Testis (tissue), 3 donors: ENCODE results near the gene ANO6. TPM values are rescaled to one million over a fixed set of nuclear protein-coding genes. Genes with fewer than 3 reads are reported as not detected.
A peak's percentile ranks its signal among the peaks of the same experiment; 100 is the strongest.
"Not testable (repeated sequence)": the region's sequence is repeated elsewhere in the genome, so short reads cannot be mapped to it uniquely, and the experiment has no call there.

ENCODE experiments used
- DNase-seq: peaks from one replicate; pipeline ENCODE4 v3.0.0-alpha.2; 2019
- H3K27ac ChIP-seq, 2 donors: fragments of 200-600 bp; sonication (generic); one replicate each; pipeline ENCODE4 v1.5.1; 2019
- H3K27me3 ChIP-seq: fragments of 200-600 bp; sonication (generic); one replicate; pipeline ENCODE4 v1.5.1; 2019
- H3K36me3 ChIP-seq: fragments of 200-600 bp; sonication (generic); one replicate; pipeline ENCODE4 v1.5.1; 2017; ENCODE audit warnings: low read depth; ENCODE audit errors: missing control alignments
- H3K4me1 ChIP-seq: fragments of 200-600 bp; sonication (generic); one replicate; pipeline ENCODE4 v1.5.1; 2019
- H3K4me3 ChIP-seq, 2 donors: fragments of 200-600 bp; sonication (generic); one replicate each; pipeline ENCODE4 v1.5.1; 2017 to 2019
- H3K9me3 ChIP-seq: fragments of 200-600 bp; sonication (generic); one replicate; pipeline ENCODE4 v1.5.1; 2017
- POLR2A ChIP-seq: fragments of 450-650 bp; IDR thresholded peaks from one replicate; pipeline ENCODE4 v1.6.1; 2017; ENCODE audit warnings: antibody characterized with exemption, mild to moderate bottlenecking, moderate library complexity
- WGBS, 2 donors: methylation state at CpG; one replicate each; pipeline ENCODE4 v1.1.5; 2018; 5-methylcytosine and 5-hydroxymethylcytosine counted together
- intact Hi-C: fragments of 100-400 bp; cut with DNase I; formaldehyde crosslinking; loops from one replicate; pipeline ENCODE4 v1.15.1; 2023; ENCODE audit warnings: low total_unique reads
- polyA plus RNA-seq: library from polyadenylated mRNA; stranded (reverse); fragments of 350-450 nt; fragmentation: Illumina TruSeq; extraction: RNeasy Lipid Tissue Mini Kit (QIAGEN cat#74804); gene quantifications from one replicate; pipeline ENCODE4 v1.2.3, GENCODE V29; 2014; ENCODE audit warnings: low read depth, low replicate concordance; ENCODE audit not compliant: insufficient read depth
- total RNA-seq, 2 donors: library from RNA; depleted of rRNA; stranded (reverse); fragments of >200 nt; gene quantifications; one replicate each; pipeline ENCODE4 v1.2.3, GENCODE V29; 2016
- TF ChIP-seq, protein P1 (sequence below), 3 experiments: fragments of 450-650 bp in 2 of 3; fragments of 200-600 bp in 1 of 3; sonication (generic) in 1 of 3; IDR thresholded peaks; one replicate each; pipeline ENCODE4 v1.5.1; 2016 to 2019; ENCODE audit warnings: antibody characterized with exemption in 3 of 3, mild to moderate bottlenecking in 2 of 3, moderate library complexity in 1 of 3

The ANO6 gene
- total and polyA plus RNA-seq, 3 donors from 2014 or later = 33.1 to 75.7 (median 58.0) TPM

DNA sequence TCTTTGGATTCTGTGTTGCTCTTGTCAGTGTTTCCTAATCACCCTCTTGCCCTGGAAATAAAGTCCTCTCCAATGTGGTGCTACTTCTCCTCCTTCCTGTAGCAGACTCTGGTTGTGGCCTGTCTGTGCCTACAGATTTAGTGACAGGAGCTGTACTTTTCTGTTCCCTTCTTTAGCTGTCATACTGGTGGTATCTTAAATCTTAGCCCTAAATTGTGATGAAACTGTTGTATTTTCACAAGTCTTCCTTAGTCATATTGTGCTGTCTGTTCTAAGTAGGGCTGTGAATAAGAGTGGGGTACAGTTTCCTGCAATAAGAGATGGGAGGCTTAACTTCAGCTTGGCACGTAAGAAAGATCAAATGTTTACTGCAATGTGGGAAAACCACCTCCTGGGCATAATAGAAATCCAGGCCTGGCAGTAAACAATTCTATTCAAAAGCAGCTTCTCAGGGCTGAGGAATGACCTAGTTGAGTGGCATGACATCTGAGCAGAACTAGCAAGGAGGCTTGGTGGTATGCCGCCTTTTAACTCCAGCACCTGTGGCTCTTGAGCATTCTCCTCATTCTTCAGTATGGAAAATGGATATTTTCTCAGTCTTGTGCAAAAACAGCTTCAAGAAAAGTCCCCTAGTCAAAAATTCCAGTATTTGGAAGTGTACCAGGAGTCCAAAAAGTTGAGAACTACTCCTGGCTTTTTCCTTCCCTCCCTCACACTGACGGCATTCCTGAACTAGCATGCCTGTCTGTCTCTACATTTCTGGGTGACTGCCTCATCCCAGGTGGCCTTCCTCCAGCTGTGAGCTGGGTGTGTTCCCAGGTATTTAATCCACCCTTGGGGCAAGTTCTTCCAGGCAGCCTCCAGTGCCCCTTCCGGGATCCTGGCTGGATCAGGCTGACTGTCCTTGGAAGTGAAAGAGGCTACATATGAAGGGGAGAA is 19.5 kb downstream of the ANO6 start:
- H3K27me3 ChIP-seq = no peaks in the 10 kb centered on the region
- H3K36me3 ChIP-seq = no peaks in the 10 kb centered on the region
- WGBS, 2 donors = 38 to 56% methylated on average over 4 of the region's 4 CpGs
- DNase-seq = no peak
- intact Hi-C loops = no loop called here
- H3K4me3 ChIP-seq = no peak overlapping the region
- H3K9me3 ChIP-seq = no peaks in the 10 kb centered on the region
- peaks cover 27% of the 10 kb centered on the region for H3K4me1 ChIP-seq
- peak overlapping the region; percentile 15 to 87 for H3K27ac ChIP-seq
- TF ChIP-seq, protein P1, sequence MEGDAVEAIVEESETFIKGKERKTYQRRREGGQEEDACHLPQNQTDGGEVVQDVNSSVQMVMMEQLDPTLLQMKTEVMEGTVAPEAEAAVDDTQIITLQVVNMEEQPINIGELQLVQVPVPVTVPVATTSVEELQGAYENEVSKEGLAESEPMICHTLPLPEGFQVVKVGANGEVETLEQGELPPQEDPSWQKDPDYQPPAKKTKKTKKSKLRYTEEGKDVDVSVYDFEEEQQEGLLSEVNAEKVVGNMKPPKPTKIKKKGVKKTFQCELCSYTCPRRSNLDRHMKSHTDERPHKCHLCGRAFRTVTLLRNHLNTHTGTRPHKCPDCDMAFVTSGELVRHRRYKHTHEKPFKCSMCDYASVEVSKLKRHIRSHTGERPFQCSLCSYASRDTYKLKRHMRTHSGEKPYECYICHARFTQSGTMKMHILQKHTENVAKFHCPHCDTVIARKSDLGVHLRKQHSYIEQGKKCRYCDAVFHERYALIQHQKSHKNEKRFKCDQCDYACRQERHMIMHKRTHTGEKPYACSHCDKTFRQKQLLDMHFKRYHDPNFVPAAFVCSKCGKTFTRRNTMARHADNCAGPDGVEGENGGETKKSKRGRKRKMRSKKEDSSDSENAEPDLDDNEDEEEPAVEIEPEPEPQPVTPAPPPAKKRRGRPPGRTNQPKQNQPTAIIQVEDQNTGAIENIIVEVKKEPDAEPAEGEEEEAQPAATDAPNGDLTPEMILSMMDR (IDR thresholded peaks at IDR 0.05) = no peak
- no peak for TF ChIP-seq POLR2A

DNA sequence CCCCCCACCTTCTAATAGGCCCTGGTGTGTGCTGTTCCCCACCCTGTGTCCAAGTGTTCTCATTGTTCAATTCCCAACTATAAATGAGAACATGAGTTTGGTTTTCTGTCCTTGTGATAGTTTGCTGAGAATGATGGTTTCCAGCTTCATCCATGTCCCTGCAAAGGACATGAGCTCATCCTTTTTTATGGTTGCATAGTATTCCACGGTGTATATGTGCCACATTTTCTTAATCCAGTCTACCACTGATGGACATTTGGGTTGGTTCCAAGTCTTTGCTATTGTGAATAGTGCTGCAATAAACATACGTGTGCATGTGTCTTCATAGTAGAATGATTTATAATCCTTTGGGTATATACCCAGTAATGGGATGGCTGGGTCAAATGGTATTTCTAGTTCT is 20.5 kb downstream of the ANO6 start:
- H3K36me3 ChIP-seq, DNase-seq, H3K9me3 ChIP-seq, intact Hi-C loops, H3K27ac ChIP-seq, H3K27me3 ChIP-seq, H3K4me3 ChIP-seq: not testable (repeated sequence)
- 74 to 94% methylated on average over 2 of the region's 2 CpGs for WGBS, 2 donors
- H3K4me1 ChIP-seq = peaks cover 27% of the 10 kb centered on the region

DNA sequence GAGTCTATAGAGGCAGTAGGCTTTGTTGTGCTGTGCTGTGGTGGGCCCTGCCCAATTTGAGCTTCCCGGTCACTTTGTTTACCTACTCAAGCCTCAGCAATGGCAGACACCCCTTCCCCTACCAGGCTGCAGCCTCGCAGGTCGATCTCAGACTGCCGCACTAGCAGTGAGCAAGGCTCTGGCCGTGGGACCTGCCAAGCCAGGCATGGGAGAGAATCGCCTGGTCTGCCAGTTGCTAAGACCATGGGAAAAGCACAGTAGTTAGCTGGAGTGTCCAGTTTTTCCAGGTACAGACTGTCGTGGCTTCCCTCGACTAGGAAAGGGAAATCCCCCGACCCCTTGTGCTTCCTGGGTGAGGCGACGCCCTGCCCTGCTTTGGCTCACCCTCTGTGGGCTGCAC is 26.3 kb downstream of the ANO6 start:
- intact Hi-C loops = no loop called here
- Histone ChIP-seq H3K27ac (no peak overlapping the region), H3K36me3 (no peaks in the 10 kb centered on the region), H3K27me3 (no peaks in the 10 kb centered on the region), H3K9me3 (no peaks in the 10 kb centered on the region), H3K4me3 (no peak overlapping the region), H3K4me1 (no peaks in the 10 kb centered on the region)
- TF ChIP-seq, protein P1 (IDR thresholded peaks at IDR 0.05) = no peak
- no peak for TF ChIP-seq POLR2A
- WGBS, 2 donors = 89 to 96% methylated on average over 8 to 11 of the region's 11 CpGs
- no peak for DNase-seq

DNA sequence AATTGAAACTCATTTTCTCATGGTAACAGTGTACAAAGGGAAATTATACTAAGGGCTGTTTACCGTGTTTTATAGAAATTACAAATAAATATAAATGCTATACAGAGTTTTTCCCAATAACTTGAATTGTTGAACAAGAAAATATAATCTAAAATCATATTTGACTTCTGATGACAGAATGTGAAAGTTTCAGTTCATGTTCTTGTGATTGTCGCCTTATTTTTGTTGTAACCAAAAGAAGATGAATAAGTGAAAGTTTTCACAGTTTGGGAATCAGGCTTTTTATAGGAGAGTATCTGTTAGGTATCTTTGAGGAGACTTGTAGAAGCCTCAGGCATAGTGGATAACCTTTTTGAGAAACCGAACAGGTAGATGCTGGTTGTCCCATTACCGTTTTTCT is 28.1 kb downstream of the ANO6 start:
- no peaks in the 10 kb centered on the region for H3K27me3 ChIP-seq
- no peaks in the 10 kb centered on the region for H3K4me1 ChIP-seq
- H3K9me3 ChIP-seq = no peaks in the 10 kb centered on the region
- H3K4me3 ChIP-seq = no peak overlapping the region
- DNase-seq = no peak
- TF ChIP-seq, protein P1 (IDR thresholded peaks at IDR 0.05) = no peak
- TF ChIP-seq POLR2A = no peak
- intact Hi-C loops = no loop called here
- H3K27ac ChIP-seq = no peak overlapping the region
- H3K36me3 ChIP-seq = no peaks in the 10 kb centered on the region
- WGBS, 2 donors = 83 to 91% methylated on average over 4 of the region's 4 CpGs

DNA sequence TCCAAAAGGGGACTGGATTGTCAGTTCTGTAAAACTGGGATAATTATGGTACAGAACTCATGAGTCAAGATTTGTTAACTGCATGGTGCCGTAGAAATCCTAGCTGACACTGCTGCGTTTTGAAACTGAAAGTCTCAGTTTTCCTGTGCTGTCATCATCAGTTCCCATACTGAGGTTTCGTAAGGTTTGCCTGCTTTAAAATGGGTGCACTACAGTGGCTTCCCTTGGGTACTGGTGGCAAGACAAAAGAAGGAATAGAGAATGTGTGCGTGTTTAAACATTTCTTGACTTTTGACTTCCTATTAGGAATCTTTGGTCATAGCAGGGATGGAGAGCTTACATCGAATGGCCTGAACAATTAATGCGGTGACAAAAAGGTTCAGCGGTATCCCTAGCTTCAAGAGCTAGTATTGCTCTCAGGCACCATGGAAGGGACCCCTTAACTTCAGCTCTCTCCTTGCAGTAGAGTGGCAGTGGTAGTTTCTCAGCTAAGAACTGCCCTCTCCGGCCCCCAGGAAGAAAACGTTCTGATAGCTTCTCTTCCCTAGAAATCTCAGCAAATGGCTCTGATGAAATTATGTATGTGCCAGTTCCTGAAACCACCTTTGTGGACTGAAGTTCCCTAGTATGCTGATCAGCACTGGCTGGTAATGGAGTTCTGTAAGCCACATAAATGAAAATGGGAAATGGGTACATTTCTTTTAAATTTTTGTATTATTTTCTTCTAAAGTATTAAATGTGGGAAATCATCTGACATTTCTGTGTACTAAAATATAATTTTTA is 28.9 kb downstream of the ANO6 start:
- Histone ChIP-seq H3K4me3 (no peak overlapping the region), H3K4me1 (no peaks in the 10 kb centered on the region)
- no peak for DNase-seq

More for the DNA sequence above, 28.9 kb downstream of the ANO6 start:
- no peak for TF ChIP-seq POLR2A
- TF ChIP-seq, protein P1 (IDR thresholded peaks at IDR 0.05) = no peak
- no peaks in the 10 kb centered on the region for H3K36me3 ChIP-seq
- no peaks in the 10 kb centered on the region for H3K27me3 ChIP-seq
- H3K27ac ChIP-seq = no peak overlapping the region
- intact Hi-C loops = no loop called here
- no peaks in the 10 kb centered on the region for H3K9me3 ChIP-seq
- 81 to 90% methylated on average over 9 of the region's 9 CpGs for WGBS, 2 donors
